HG03460 (cell line): ENCODE measurements around the gene SNX20.

Experiments
- ATAC-seq: cut with Tn5 transposase; IDR thresholded peaks from one replicate; pipeline ENCODE4 v1.9.1; 2021; ENCODE audit not compliant: unreplicated experiment

The SNX20 gene

GRCh38 chr16:50705436-50706110, 24.5 kb upstream of the SNX20 start:
- no peak for ATAC-seq

GRCh38 chr16:50704245-50704644, 23.1 kb upstream of the SNX20 start:
- ATAC-seq = no peak

DNA sequence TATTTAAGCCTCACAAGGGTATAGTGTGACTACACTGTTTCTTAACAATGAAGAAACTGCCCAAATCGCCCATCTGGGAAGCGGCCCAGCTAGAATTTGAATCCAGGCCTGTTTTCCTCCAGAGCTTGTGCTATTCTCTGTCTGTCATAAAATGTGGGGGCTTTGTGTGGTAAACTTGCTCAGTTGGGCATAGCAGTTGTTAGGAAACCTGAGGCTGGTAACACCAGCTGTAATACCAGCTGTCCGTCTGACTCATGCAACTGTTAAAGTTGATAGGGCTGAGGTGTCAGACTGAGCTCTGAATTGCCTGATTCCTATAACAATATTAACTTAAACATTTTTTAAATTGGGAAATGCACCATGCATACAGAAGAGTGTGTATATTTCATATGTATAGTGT, 21.6 kb upstream of the SNX20 start:
- ATAC-seq = no peak

DNA sequence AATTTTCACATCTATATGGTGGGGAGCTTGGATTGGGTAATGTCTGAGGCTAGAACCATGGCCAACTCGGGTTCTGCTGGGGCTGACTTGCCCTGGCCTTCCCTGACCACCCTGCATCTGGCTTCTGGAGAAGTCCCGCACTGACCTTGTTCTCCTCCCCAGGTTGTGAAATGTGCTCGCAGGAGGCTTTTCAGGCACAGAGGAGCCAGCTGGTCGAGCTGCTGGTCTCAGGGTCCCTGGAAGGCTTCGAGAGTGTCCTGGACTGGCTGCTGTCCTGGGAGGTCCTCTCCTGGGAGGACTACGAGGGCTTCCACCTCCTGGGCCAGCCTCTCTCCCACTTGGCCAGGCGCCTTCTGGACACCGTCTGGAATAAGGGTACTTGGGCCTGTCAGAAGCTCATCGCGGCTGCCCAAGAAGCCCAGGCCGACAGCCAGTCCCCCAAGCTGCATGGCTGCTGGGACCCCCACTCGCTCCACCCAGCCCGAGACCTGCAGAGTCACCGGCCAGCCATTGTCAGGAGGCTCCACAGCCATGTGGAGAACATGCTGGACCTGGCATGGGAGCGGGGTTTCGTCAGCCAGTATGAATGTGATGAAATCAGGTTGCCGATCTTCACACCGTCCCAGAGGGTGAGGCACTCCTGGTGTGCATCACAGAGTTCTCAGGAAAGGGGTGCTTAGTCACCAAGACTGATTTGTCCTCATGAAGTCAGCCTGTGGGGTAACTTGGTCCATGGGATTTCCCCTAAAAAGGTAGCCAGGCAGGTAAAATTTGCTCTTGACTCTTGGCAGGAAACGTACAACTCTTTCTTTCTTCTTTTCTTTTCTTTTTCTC, 18.4 kb upstream of the SNX20 start:
- ATAC-seq = no peak

DNA sequence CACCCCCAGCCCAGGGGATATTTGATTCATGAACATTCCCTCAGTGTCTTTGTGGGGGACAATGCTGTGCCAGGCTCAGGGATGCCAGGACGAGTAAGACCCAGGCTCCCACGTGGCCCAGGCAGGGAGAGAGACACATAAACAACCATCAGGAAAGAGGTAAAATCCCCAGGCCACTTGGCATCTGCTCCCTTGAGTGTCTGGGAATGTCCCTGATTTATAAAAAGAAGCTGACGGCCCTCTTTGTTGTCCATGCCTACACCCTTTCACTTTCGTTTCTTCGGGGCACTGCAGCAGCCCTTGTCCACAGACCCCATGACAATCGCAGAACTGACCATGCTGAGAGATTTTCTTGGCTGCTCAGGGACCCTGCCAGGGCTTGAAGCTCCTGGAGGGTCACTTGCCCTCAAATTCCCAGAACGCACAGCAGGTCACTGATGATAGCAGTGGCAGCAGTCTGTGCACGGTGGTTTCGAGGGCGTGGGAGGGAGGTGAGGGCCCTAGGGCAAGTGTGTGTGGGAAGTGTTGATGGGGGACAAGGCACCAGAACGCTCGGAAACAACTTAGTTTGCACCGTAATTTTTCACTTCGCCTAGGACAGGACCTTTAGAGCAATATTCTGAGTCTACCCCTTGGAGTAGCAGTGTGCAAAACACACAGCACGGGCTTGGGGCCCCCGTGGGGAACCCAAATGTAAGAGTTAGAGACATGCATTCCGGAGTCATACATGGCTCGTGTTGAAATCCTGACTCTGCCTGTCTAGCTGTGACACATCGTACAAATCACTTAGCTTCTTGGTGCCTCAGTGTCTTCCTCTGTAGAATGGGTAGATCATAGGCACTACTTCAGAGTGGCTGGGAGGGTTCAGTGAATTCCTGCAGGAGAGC, 17.0 kb upstream of the SNX20 start:
- ATAC-seq = peak; percentile 34

GRCh38 chr16:50697421-50697715, 16.3 kb upstream of the SNX20 start:
- ATAC-seq = no peak

- ATAC-seq = peak; percentile 59
Observed at GRCh38 chr16:50696575-50697420, 15.7 kb upstream of the SNX20 start.

- ATAC-seq = peak; percentile 35
Observed at GRCh38 chr16:50696126-50696525, 15.0 kb upstream of the SNX20 start.

- no peak for ATAC-seq
Observed at GRCh38 chr16:50695017-50696000, 14.2 kb upstream of the SNX20 start.

- no peak for ATAC-seq
Observed at GRCh38 chr16:50694206-50694605, 13.1 kb upstream of the SNX20 start.

- no peak for ATAC-seq
Observed at GRCh38 chr16:50692999-50693781, 12.1 kb upstream of the SNX20 start, which contains the start of gene NOD2. Gene NOD2, plus strand, starts transcription at chr16:50693606. Its CDS starts 5,890 bp downstream, at chr16:50699496.

DNA sequence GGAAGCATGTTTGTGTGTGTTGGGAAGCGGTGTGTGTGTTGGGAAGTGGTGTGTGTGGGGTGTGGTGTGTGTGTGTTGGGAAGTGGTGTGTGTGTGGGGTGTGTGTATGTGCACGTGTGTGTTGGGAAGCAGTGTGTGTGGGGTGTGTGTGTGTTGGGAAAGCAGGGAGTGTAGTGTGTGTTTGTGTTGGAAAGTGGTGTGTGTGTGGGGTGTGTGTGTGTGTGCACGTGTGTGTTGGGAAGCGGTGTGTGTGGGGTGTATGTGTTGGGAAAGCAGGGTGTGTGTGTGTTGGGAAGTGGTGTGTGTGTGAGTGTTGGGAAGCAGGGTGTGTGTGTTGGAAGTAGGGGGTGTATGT, 11.5 kb upstream of the SNX20 start:
- ATAC-seq = no peak

- no peak for ATAC-seq
Observed at GRCh38 chr16:50690177-50690576, 9.1 kb upstream of the SNX20 start.

GRCh38 chr16:50688867-50689266, 7.8 kb upstream of the SNX20 start:
- ATAC-seq = no peak

GRCh38 chr16:50688083-50688482, 7.0 kb upstream of the SNX20 start:
- no peak for ATAC-seq

GRCh38 chr16:50685462-50686063, 4.5 kb upstream of the SNX20 start:
- ATAC-seq = no peak

GRCh38 chr16:50684823-50685461, 3.8 kb upstream of the SNX20 start:
- no peak for ATAC-seq
